Inferior parietal cortex (tissue), 1 donor: Measurements from ENCODE around the gene SOWAHB.
"Not testable (repeated sequence)": the region's sequence is repeated elsewhere in the genome, so short reads cannot be mapped to it uniquely, and the experiment has no call there.

Experiments used
- DNase-seq: peaks from one replicate; pipeline ENCODE4 v3.0.0-alpha.2; 2016; ENCODE audit errors: extremely low spot score

Gene SOWAHB

DNA sequence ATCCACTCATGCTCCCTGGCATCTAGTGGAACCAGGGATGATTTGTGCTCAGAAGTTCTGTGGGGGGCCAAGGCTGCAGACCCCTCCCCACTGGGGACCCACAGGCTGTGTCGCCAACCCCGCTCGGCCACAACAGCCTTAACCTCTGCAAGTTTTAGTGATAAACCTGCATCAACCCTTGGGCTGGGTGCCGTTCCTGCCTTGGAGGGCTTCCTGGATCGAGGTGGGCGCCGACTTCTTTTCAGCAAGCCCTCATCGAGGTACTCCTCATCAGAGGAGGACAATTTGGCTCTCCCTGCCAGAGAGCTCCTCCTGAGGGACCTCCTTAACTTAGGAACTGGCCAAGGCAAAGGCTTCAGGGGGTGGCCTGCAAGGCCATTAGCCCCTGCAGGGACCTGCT is 1.9 kb downstream of the SOWAHB start:
- DNase-seq: no peak

DNA sequence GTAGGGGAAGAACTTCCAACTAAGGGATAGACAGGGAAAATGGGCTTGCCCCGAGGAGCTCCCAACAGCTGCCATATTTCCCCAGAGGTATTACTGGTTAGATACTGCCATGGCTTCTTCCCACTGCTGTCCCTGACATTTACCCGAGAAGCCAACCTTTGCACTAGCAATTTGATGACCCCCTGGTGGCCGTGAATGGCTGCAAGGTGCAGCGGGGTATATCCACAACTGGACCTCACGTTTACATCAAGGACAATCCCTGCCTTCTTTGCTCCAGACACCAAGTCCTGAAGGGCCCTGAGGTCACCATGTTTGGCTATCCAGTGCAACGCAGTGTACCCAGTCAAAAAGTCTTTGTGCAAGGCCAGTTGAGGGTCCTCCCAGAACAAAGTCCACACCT is 2.3 kb downstream of the SOWAHB start:
- no peak for DNase-seq

DNA sequence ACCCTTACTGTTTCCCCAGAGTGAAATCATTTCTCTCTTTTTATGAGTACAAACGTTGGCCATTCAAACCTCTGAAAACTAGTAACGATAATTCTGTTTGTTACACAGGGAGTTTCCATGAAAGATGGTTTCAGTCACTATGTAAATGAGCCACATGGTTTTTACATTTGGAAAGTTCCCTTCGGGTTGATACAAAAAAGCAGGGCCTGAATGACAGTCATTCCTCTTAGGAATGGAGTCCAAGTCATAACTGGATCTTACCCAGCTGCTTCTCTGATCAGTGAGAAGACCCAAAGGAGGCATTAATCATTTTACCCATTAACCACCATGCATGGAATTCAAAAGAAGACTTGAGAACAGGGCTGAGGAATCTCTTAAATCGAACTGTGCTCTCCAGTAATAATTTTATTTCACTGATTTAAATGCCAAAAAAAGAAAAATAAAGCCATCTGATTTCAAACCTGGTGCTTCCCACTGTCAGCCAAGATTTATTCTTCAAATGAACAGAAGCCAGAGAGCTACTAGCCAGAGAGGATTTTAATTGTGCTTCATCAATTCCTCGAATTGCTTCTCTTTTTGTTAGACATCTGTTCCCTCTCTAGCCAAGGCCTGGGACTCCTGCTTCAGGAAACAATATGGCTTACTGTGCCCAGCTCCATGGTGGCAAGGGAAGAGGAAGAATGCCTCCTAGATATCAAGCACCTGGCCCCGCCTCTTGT is 3.2 kb downstream of the SOWAHB start:
- DNase-seq: no peak

DNA sequence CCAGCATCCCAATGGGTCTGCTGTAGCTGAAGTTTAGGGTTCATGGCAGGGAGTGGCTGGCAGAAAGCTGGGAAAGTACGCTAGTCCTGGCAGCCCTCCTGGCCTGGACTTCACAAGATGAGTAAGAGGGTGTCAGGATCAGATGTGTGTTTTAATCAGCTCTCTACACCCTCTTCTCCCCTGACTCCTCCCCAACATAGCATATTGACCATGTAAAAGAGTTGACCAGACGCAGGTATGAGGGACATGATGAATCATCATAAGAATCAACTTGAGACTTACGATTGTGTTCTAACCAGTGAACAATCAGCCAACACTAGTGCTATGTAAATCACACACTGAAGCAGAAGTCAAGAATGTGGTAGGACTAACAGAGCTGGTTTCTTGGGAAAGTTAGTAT is 5.3 kb downstream of the SOWAHB start:
- DNase-seq: no peak

DNA sequence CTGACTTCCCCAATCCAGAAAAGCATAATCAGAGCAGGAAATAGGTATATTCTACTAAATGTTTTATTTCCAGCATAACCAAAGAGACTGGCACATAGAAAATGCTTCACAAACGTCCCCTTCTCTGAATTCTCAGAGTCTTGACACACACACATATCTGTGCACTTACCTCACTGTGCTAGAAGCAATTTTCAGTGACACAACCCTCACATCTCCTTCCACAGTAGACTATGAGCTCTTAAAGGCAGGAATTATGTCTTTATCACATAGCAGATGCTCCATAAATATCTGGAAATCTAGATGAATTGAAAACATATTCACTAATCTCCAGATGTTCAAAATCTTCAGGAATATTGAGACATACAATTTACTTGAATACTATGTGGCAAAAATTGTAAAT is 5.9 kb downstream of the SOWAHB start:
- no peak for DNase-seq

DNA sequence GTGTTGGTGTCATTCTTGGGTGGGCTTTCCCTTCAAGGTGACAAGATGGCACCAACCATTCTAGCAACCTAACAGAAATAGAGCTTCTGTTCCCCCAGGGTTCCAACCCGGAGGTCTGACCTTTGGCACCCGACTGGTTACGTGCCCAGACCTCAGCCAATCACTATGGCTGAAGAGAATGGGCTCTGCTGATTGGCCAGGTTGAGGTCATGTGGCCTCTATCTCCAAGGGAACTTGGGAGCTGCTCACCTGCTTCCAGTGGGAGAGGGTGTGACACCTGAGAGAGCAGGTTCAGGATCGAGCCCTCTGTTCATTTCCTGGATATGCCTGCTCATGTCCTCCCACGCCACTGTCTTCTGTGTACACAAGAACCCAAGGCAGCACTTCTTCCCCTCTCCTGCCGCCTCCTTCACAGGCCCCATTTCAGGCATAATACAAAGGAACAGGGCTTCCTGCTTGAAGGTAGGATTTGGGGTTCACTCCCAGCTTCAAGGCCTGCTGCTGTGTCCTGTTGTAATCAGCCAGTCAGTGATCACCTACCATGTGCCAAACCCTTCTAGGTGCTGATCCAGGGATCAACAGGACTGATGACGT is 11.0 kb downstream of the SOWAHB start:
- no peak for DNase-seq

DNA sequence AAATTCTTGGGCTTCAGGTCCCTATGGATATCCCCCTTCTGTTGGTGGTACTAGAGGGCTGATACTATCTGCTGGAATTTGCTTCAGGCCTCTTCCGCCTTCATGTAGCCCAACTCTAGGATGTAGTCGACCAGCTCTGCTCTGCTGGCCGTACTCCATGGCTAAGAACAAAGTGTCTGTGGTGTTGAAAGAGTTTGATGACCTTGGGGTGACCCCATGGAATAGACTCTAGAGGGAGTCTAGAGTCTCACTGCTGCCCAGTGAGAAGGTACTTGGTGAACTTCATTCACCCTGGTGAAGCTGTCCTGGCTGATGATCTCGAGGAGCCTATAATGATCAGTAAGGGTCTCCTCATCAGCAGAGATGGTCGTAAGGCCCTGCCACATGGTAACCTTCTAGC is 11.7 kb downstream of the SOWAHB start:
- no peak for DNase-seq

DNA sequence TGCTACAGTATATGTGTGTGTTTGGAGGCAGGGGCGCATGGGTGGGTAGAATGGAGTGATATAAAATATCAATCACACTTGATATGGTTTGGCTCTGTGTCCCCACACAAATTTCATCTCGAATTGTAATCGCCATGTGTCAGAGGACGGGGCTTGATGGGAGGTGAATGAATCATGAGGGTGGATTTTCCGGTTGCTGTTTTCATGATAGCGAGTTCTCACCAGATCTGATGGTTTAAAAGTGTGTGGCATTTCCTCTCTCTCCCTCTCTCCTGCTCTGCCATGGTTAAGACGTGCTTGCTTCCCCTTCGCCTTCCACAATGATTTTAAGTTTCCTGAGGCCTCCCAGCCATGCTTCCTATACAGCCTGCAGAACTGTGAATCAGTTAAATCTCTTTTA is 14.8 kb downstream of the SOWAHB start:
- no peak for DNase-seq

DNA sequence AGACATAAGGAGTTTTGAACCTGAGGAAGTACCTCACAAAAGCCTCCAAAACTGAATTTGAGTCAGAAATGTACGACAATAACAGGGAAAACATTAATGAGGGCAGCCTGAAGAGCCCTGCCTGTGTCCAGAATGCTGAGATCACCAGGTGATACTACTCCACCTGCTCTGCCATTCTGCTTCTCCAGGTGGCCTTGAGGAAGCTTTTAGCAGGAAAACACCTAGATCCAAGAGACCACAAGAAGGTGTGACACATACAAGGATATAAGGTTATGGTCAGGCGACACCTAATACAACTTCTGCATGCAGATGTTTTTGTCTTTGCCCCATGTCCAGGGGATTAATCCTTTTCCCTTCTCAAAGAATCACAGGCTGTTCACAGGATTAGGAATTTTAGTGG is 15.3 kb downstream of the SOWAHB start:
- no peak for DNase-seq

DNA sequence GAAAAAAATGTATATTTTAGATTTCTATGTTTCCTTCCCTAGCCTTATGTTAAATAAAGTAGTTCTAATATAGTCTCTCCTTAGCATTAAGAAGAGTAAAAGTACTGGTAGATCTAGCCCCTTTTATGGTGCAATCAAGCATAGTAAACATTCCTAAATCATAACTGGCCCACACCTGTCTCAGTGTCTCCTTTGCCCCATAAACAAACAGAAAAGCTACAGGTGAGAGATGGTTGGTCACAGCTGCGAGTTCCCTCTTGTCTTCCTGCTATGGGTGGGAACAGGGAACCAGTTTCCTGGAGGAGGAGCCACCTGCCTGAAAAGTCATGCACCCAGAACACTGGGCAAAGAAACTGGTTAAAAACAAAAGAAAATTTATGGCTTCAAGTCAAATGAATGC is 16.6 kb downstream of the SOWAHB start:
- DNase-seq: no peak

DNA sequence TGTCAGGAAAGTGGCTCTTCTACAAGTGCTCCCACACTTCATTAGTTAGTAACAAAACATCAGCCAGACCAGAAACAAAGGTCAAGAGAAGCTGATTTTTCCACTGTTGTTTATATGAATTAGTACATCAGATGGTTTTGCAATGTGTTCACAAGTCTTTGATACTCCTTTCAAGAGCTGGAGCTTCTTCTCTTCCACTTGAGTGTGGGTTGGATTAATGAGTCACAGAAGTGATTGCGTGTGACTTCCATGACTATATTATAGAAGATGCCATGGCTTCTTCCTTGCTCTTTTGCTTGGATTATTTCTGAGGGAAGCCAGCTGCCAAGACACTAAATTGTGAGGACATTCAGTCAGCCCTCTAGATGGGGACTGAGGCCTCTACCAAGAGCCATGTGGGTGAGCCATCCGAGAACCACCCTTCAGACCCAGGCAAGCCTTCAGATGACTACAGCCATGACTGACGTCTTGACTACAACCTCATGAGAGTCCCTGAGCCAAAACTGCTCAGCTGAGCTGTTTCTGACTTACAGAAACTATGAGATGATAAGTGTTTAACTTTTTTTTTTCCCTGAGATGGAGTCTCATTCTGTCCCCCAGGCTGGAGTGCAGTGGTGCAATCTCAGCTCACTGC is 18.1 kb downstream of the SOWAHB start:
- DNase-seq: no peak

DNA sequence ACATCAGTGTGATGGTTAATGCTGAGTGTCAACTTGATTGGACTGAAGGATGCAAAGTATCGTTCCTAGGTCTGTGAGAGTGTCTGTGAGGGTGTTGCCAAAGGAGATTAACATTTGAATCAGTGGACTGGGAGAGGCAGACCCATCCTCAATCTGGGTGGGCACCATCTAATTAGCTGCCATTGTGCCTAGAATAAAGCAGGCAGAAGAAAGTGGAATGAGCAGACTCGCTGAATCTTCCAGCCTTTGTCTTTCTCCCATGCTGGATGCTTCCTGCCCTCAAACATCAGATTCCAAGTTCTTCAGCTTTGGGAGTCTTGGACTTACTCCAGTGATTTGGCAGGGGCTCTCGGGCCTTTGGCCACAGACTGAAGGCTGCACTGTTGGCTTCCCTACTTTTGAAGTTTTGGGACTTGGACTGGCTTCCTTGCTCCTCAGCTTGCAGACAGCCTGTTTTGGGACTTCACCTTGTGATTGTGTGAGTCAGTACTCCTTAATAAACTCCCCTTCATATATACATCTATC is 19.2 kb downstream of the SOWAHB start:
- DNase-seq: not testable (repeated sequence)

DNA sequence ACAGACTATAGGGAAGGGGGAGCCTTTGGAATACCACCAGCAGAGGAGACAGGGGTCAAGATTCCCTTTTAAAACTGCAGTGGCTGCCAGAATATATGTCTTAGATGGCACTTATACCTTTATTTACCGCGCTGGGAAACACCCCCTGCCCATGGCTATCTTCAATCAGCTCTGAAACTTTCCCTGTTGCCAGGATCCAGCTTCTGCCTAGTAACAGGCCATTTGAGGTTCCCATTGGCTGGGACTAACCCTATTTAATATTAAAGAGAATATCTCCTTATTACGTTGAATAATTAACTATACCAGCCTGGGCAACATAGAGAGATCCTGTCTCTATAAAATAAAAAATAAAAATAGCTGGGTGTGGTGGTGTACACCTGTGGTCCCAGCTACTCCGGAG is 23.8 kb downstream of the SOWAHB start:
- DNase-seq: no peak

DNA sequence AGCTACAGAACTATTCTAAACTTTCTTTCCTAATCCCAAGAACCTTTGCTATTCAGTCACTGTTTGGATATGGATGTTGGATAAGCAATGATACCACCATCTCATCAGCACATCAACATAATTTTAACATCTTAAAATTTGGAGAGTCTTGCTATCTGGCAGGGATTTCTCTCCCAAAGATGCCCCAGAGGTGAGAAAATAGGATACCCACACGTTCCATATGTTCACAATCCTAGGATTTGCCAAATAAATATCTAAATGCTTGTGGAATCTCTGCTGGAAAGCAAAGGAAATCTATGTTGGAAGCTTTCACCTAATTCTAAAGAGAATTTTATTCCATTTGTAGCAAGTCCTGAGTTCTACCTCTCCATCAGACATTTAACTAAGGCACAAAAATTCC is 24.4 kb downstream of the SOWAHB start:
- no peak for DNase-seq

DNA sequence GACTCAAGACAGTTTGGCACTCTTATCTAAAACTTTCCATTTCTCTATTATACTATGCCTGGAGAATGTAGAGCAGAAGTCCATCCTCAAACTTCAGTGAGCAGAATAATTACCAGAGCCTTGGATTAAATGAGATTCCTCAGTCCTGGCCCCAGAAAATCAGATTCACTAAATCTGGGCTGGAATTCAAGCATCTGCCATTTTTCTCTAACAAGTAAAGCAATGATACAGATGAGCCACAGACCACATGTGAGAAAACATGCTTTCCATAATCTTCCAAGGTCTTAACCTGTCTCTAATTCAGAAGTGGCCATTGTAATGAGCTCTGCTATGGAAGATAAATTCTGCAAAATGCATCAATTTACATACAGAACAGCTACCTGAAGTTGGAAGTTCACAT is 25.4 kb downstream of the SOWAHB start:
- DNase-seq: no peak

DNA sequence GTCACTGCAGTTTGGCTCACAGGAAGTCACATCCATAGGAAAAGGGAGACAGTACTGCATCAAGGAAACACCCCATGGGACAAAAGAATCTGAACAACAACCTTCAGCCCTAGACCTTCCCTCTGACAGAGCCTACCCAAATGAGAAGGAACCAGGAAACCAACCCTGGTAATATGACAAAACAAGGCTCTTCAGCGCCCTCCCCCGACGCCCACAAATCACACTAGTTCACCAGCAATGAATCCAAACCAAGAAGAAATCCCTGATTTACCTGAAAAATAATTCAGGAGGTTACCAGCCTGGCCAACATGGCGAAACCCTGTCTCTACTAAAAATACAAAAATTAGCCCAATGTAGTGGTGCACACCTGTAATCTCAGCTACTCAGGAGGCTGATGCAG is 29.2 kb downstream of the SOWAHB start:
- not testable (repeated sequence) for DNase-seq

DNA sequence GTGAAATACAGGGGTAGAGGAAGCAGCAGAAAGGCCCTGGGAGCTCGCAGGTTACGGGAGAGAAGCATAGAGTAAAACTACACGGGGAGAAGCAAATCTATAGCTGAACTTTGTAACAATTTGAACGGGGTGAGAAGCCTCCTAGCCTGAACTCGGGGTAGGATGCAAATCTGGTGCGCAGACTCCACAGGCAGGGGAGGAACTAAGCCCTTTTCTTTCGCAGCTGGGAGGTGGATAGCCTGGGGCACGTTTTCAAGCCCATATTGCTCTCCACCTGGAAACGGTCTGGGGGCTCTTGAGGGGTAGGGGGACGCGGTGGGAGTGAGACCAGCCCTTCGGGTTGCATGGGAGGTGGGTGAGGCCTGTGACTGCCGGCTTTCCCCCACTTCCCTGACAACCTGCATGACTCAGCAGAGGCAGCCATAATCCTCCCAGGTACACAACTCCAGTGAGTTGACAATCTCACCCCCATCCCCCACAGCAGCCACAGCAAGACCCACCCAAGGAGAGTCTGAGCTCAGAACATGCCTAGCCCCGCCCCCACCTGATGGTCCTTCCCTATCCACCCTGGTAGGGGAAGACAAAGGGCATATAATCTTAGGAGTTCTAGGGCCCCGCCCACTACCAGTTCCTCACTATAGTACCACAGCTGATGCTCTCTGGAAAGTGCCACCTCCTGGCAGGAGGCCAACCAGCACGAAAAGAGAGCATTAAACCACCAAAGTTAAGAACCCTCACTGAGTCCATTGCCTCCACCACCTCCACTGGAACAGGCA is 29.9 kb downstream of the SOWAHB start:
- DNase-seq: no peak

DNA sequence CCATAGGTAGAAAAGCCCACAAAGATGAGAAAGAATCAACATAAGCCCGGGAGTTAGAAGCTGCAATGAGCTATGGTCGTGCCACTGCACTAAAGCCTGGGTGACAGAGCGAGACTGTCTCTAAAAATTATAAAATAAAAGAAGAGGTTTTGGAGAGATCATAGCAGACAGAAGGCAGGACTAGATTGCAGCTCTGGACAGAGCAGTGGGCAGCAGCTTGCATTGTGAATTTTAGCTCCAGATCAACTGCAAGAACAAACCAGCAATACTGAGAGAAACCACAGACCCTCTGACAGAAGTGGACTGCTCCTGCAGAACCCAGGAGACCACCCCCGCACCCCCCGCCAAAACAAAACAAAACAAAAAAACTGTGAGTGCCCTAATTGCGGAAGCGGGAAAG is 30.6 kb downstream of the SOWAHB start:
- no peak for DNase-seq

DNA sequence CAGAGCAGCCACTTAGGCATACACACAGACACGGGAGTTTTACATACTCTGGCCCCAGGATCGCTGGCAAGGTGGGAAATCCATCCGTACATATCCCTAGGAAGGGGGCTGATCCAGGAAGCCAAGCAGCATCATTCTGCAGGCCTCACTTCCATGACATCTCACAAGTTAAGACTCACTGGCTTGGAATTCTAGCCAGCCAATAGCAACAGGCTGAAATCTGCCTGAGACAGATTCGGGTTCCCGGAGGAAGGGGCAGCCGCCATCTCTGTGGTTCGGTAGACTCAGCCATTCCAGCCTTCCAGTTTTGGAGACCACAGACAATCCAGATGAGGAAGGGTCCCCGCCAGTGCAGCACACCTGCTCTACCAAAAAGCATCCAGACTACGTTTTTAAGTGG is 31.3 kb downstream of the SOWAHB start:
- no peak for DNase-seq

DNA sequence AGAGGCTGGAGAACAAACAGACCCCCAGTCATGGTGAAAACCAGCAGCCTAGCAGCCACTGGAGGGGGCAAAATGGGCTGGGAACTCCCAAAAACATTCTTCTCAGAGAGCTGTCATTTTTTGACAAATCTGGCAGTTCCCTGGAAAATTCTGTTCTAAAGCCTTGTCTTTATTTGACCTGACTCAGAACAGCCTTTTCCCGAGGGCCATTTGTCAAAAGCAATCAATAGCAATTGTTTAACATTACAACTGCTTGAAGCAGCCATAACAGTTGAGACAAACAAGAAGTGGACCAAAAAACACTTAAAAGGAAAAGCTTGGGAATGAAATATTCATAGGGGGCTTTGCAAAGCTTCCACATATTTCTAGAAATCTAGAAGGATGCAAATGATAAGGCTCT is 39.6 kb downstream of the SOWAHB start:
- DNase-seq: no peak

DNA sequence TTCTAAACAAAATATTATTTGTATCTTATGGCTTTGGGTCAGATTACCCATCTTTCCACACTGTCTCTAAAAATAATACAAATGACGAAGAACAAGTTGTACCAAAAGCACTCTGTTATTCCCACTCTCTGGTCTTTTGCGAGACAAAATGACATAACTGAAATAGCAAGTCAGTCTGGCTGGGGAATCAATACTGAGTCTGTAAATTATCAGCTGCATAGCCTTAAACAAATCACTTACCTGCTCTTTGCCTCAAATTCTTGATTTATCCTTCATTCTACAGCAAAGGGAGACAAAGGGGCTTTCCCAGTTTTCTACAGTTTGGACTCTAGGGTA is 40.9 kb downstream of the SOWAHB start:
- no peak for DNase-seq

DNA sequence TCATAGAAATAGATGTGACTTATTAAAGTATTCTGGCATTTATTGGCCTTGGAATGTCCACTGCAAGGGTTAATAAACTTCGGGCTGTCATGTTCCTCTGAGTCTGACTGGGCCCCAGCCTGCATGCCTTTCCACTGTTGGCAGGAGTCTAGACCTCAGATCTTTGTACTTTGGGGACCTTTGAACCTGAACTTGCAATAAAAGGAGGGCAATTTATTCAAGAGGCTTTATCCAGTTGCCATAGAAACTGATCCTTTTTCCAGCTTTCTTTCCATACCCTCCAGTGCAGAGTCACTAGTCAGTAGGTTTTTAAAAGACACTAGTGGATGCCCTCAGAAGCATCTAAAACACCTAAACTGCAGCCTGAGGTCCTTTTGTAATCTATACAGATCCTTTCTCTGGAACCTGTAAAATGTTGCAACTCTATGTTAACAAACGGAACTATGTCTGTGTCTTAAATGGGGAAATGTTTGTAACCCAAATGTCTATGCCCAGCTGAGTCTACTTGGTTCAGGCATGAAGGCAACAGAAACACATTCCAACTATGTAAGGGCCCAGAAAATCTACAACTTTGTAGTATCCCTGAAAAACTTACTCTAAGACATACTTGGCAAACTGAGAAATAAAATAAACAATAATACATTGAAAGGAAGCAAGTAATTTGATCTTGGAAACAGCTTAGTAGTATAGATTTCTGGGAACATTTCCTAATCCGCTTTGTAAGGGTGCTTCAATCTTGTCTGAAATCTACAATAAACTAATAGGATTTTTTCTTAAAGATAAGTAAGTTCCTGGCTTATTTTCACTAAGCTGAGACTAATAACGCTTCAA is 41.5 kb downstream of the SOWAHB start:
- DNase-seq: no peak
